ENCODE results near the gene OTOG.

GRCh38 chr11:17601676-17602075 is 54.6 kb downstream of the OTOG start:
- TF ChIP-seq, protein P1, sequence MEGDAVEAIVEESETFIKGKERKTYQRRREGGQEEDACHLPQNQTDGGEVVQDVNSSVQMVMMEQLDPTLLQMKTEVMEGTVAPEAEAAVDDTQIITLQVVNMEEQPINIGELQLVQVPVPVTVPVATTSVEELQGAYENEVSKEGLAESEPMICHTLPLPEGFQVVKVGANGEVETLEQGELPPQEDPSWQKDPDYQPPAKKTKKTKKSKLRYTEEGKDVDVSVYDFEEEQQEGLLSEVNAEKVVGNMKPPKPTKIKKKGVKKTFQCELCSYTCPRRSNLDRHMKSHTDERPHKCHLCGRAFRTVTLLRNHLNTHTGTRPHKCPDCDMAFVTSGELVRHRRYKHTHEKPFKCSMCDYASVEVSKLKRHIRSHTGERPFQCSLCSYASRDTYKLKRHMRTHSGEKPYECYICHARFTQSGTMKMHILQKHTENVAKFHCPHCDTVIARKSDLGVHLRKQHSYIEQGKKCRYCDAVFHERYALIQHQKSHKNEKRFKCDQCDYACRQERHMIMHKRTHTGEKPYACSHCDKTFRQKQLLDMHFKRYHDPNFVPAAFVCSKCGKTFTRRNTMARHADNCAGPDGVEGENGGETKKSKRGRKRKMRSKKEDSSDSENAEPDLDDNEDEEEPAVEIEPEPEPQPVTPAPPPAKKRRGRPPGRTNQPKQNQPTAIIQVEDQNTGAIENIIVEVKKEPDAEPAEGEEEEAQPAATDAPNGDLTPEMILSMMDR (conservative IDR thresholded peaks at IDR 0.05), result no peak
- TF ChIP-seq EZH2 (IDR thresholded peaks at IDR 0.05; ENCODE audit: low read depth), result no peak
